Measurements from ENCODE around the gene DMTF1.

The DMTF1 gene

DNA sequence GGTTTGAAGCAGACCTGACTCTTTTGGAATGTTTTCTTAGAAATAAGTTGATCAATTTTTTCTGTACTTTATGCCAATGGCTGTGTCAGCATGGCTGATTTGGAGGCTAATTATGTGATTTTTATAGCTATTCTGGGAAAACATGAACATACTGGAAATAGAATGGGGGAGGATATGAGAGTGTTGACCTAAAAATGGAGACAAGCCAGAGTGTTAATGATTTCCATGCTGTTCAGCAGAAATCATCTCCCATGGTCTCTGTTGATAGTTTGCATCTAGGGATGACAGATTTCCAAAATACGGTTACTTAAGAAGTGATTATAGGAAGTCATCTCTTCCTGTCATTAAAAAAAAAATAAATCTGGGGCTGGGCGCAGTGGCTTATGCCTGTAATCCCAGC lies 32.7 kb upstream of the DMTF1 start:
- no peak overlapping the region for H3K4me3 ChIP-seq (ENCODE audit: low read depth in 1 of 2, low read length in 2 of 2)
- H3K27ac ChIP-seq (ENCODE audit: low read length): no peak overlapping the region
- H3K9me3 ChIP-seq (ENCODE audit: control insufficient read depth in 1 of 2, low read length in 2 of 2): no peaks in the 10 kb centered on the region
- no peaks in the 10 kb centered on the region for H3K4me1 ChIP-seq (ENCODE audit: control insufficient read depth in 1 of 2, insufficient read depth in 2 of 2, low read length in 2 of 2)
- no peaks in the 10 kb centered on the region for H3K27me3 ChIP-seq (ENCODE audit: low read depth, low read length)
- no peaks in the 10 kb centered on the region for H3K36me3 ChIP-seq (ENCODE audit: control insufficient read depth in 1 of 2, insufficient read depth in 2 of 2, low read length in 2 of 2)

DNA sequence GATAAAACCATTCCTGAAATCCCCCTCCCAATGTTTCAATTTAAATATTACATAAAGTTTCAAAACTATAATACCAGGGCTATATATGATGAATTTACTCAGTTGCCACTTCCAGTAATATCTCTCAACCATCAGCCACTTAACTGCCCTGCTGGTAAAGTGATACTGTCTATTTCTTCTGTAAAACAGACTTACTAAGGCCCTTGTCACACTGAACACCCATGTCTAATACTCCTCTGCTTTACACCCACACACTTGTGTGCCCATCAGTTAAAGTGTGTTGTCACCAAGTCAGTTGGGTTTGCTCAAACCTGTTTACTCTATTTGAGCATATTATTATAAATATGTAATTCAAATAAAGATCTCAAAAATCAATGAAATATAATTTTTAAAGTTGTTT lies 29.1 kb upstream of the DMTF1 start:
- no peaks in the 10 kb centered on the region for H3K36me3 ChIP-seq (ENCODE audit: control insufficient read depth in 1 of 2, insufficient read depth in 2 of 2, low read length in 2 of 2)
- H3K27ac ChIP-seq (ENCODE audit: low read length): no peak overlapping the region
- no peaks in the 10 kb centered on the region for H3K9me3 ChIP-seq (ENCODE audit: control insufficient read depth in 1 of 2, low read length in 2 of 2)
- no peaks in the 10 kb centered on the region for H3K27me3 ChIP-seq (ENCODE audit: low read depth, low read length)
- no peak overlapping the region for H3K4me3 ChIP-seq (ENCODE audit: low read depth in 1 of 2, low read length in 2 of 2)
- H3K4me1 ChIP-seq (ENCODE audit: control insufficient read depth in 1 of 2, insufficient read depth in 2 of 2, low read length in 2 of 2): no peaks in the 10 kb centered on the region

DNA sequence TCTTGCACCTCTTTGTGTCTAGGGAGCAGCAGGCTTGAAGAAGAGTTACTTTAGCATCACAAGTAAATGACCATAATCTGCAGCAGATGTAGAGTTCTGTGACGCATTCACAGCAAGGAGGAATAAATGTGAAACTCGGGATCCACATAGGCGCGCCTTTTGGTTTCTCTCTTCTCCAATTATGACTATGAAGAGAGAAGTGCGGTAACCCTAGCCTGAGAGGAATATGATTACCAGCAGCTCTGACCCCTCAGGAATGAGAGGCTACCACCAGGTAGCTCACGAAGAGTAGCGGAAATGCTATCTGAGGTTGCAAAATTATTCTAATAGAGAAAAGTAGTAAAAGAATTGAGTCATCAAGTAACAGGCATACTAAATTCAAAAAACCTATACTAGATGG lies 25.2 kb upstream of the DMTF1 start:
- Histone ChIP-seq H3K4me3 (ENCODE audit: low read depth in 1 of 2, low read length in 2 of 2) (no peak overlapping the region), H3K4me1 (ENCODE audit: control insufficient read depth in 1 of 2, insufficient read depth in 2 of 2, low read length in 2 of 2) (no peaks in the 10 kb centered on the region), H3K27ac (ENCODE audit: low read length) (no peak overlapping the region), H3K27me3 (ENCODE audit: low read depth, low read length) (no peaks in the 10 kb centered on the region), H3K9me3 (ENCODE audit: control insufficient read depth in 1 of 2, low read length in 2 of 2) (no peaks in the 10 kb centered on the region), H3K36me3 (ENCODE audit: control insufficient read depth in 1 of 2, insufficient read depth in 2 of 2, low read length in 2 of 2) (no peaks in the 10 kb centered on the region)

DNA sequence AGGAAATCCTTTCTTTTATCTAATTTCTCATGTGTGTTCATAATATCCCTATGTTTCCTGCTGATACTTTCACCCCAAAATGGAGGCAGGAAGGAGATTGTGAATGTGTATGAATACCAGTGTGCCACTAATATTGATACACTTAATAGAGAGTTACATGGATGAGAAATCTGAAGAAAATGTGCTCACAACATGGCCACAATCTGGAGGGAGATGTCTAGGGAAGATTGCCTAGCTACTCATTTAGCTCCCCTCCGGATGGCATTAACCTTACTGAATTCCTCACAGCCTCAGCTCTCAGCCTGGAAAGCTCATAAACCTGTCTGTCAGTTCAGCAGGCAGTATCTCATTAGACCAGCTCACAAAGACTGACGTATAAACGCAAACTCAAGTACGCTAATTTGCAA lies 23.4 kb upstream of the DMTF1 start:
- Histone ChIP-seq H3K4me3 (ENCODE audit: low read depth in 1 of 2, low read length in 2 of 2) (no peak overlapping the region), H3K9me3 (ENCODE audit: control insufficient read depth in 1 of 2, low read length in 2 of 2) (no peaks in the 10 kb centered on the region), H3K27me3 (ENCODE audit: low read depth, low read length) (no peaks in the 10 kb centered on the region), H3K4me1 (ENCODE audit: control insufficient read depth in 1 of 2, insufficient read depth in 2 of 2, low read length in 2 of 2) (no peaks in the 10 kb centered on the region), H3K27ac (ENCODE audit: low read length) (no peak overlapping the region), H3K36me3 (ENCODE audit: control insufficient read depth in 1 of 2, insufficient read depth in 2 of 2, low read length in 2 of 2) (no peaks in the 10 kb centered on the region)

DNA sequence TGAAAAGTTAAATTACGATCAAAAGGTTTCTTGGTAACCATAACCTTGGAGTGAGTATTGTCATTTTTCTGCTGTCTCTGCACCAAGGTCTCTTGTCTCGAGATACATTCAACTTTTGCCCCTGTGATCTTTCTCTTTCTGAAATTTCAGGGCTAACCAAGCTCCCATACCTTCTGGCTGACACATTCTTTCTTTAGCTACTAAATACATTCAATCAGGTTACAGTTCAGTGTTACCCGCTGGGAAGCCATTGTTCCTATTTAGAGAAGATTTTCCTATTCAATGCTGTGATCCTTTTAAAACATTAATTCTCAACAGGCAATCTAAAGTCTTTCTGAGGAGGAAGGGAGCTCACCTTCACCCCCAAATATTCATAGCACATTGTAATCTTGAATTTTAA lies 22.9 kb upstream of the DMTF1 start:
- Histone ChIP-seq H3K4me3 (ENCODE audit: low read depth in 1 of 2, low read length in 2 of 2) (no peak overlapping the region), H3K9me3 (ENCODE audit: control insufficient read depth in 1 of 2, low read length in 2 of 2) (no peaks in the 10 kb centered on the region), H3K27ac (ENCODE audit: low read length) (no peak overlapping the region), H3K36me3 (ENCODE audit: control insufficient read depth in 1 of 2, insufficient read depth in 2 of 2, low read length in 2 of 2) (no peaks in the 10 kb centered on the region), H3K4me1 (ENCODE audit: control insufficient read depth in 1 of 2, insufficient read depth in 2 of 2, low read length in 2 of 2) (no peaks in the 10 kb centered on the region), H3K27me3 (ENCODE audit: low read depth, low read length) (no peaks in the 10 kb centered on the region)

DNA sequence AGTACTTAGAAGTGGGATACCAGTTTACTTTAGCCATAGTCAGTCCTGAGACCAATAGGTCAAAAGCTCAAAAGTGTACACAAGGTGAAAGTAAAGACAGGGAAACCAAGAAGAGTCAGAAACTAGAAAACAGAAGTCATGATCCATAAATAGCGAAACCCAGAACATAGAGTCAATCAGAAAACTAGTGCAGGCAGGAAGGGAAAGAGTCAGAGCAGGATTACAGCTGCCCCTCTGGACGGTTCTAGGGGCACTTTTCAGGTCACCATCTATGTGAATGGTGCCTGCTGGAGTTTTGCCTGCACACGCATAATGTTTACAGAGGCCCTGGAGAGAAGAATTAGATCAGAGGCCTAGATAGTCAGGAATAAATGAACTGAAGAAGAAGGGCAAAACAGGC lies 22.4 kb upstream of the DMTF1 start:
- Histone ChIP-seq H3K36me3 (ENCODE audit: control insufficient read depth in 1 of 2, insufficient read depth in 2 of 2, low read length in 2 of 2) (no peaks in the 10 kb centered on the region), H3K27ac (ENCODE audit: low read length) (no peak overlapping the region), H3K9me3 (ENCODE audit: control insufficient read depth in 1 of 2, low read length in 2 of 2) (no peaks in the 10 kb centered on the region), H3K4me1 (ENCODE audit: control insufficient read depth in 1 of 2, insufficient read depth in 2 of 2, low read length in 2 of 2) (no peaks in the 10 kb centered on the region), H3K4me3 (ENCODE audit: low read depth in 1 of 2, low read length in 2 of 2) (no peak overlapping the region), H3K27me3 (ENCODE audit: low read depth, low read length) (no peaks in the 10 kb centered on the region)

DNA sequence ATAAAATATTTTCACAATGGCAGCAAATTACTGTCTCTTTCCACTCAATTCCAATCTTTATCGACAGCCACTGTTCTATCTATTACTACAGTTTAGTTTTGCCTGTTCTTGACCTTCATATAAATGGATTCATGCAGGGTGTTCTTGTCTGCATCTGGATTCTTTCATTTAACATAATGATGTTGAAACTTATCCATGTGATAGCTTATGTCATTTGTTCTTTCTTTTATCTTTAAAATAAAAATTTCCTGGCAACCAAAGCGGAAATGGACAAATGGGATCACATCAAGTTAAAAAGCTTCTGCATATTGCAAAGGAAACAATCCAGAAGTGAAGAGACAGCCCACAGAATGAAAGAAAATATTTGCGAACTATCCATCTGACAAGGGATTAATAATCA lies 20.5 kb upstream of the DMTF1 start:
- Histone ChIP-seq H3K4me3 (ENCODE audit: low read depth in 1 of 2, low read length in 2 of 2) (no peak overlapping the region), H3K4me1 (ENCODE audit: control insufficient read depth in 1 of 2, insufficient read depth in 2 of 2, low read length in 2 of 2) (no peaks in the 10 kb centered on the region), H3K27me3 (ENCODE audit: low read depth, low read length) (no peaks in the 10 kb centered on the region), H3K36me3 (ENCODE audit: control insufficient read depth in 1 of 2, insufficient read depth in 2 of 2, low read length in 2 of 2) (no peaks in the 10 kb centered on the region), H3K27ac (ENCODE audit: low read length) (no peak overlapping the region), H3K9me3 (ENCODE audit: control insufficient read depth in 1 of 2, low read length in 2 of 2) (no peaks in the 10 kb centered on the region)

DNA sequence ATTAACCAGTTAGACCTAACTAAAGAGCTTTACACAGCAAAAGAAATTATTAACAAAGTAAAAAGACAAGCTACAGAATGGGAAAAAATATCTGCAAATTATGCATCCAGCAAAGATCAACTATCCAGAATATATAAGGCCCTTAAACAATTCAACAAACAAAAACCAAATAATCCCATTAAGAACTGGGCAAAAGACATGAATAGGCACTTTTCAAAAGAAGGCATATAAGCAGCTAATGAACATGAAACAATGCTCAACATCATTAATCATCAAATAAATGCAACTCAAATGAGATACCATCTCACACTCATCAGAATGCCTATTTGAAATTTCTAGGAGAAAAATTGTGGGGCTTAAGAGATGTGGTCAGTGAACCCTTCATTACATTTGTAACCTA lies 15.0 kb upstream of the DMTF1 start:
- no peaks in the 10 kb centered on the region for H3K9me3 ChIP-seq (ENCODE audit: control insufficient read depth in 1 of 2, low read length in 2 of 2)
- no peaks in the 10 kb centered on the region for H3K36me3 ChIP-seq (ENCODE audit: control insufficient read depth in 1 of 2, insufficient read depth in 2 of 2, low read length in 2 of 2)
- no peak overlapping the region for H3K4me3 ChIP-seq (ENCODE audit: low read depth in 1 of 2, low read length in 2 of 2)
- no peak overlapping the region for H3K27ac ChIP-seq (ENCODE audit: low read length)
- H3K4me1 ChIP-seq (ENCODE audit: control insufficient read depth in 1 of 2, insufficient read depth in 2 of 2, low read length in 2 of 2): no peaks in the 10 kb centered on the region
- H3K27me3 ChIP-seq (ENCODE audit: low read depth, low read length): no peaks in the 10 kb centered on the region

DNA sequence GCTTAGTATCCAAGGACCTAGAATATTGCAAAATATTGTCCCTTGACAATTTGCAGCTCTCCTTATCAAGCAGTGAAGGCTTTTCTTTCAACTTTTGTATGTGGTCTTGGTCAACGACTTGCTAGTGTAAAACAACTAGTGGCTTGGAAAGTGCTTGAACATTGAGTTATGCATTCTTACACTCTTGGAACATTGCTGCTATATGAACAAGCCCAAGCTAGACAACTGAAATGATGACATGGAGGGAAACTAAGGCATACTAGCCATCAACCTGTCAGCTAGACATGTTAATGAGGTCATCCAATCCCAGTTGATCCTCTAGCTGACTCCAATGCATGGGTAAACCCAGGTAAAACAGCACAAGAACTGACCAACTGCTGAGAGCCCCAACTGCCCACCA lies 12.7 kb upstream of the DMTF1 start:
- no peaks in the 10 kb centered on the region for H3K36me3 ChIP-seq (ENCODE audit: control insufficient read depth in 1 of 2, insufficient read depth in 2 of 2, low read length in 2 of 2)
- H3K27ac ChIP-seq (ENCODE audit: low read length): no peak overlapping the region
- no peaks in the 10 kb centered on the region for H3K4me1 ChIP-seq (ENCODE audit: control insufficient read depth in 1 of 2, insufficient read depth in 2 of 2, low read length in 2 of 2)
- H3K4me3 ChIP-seq (ENCODE audit: low read depth in 1 of 2, low read length in 2 of 2): no peak overlapping the region
- no peaks in the 10 kb centered on the region for H3K27me3 ChIP-seq (ENCODE audit: low read depth, low read length)
- H3K9me3 ChIP-seq (ENCODE audit: control insufficient read depth in 1 of 2, low read length in 2 of 2): no peaks in the 10 kb centered on the region

DNA sequence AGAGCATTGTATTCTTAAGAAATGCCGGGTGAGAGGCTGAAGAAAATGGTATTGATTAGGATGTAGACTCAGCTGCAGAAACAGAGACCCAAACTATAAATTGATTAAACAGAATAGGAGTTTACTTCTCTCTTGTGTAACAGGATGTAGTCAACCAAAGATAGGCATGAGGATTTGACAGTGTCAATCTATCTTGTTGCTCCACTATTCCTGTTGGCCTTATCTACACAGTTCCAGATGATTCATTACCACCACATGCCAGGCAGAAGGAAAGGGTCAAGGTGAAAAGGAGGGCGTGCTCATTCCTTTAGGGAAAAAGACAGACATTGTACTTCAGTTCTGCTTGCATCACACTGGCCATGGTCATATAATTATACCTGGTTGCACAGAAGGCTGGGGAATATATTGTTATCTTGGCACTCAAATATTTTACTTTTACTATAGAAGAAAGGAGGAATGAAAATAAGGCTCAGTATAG lies 11.9 kb upstream of the DMTF1 start:
- H3K4me1 ChIP-seq (ENCODE audit: control insufficient read depth in 1 of 2, insufficient read depth in 2 of 2, low read length in 2 of 2): no peaks in the 10 kb centered on the region
- H3K36me3 ChIP-seq (ENCODE audit: control insufficient read depth in 1 of 2, insufficient read depth in 2 of 2, low read length in 2 of 2): no peaks in the 10 kb centered on the region
- no peaks in the 10 kb centered on the region for H3K9me3 ChIP-seq (ENCODE audit: control insufficient read depth in 1 of 2, low read length in 2 of 2)
- no peak overlapping the region for H3K4me3 ChIP-seq (ENCODE audit: low read depth in 1 of 2, low read length in 2 of 2)
- no peak overlapping the region for H3K27ac ChIP-seq (ENCODE audit: low read length)
- H3K27me3 ChIP-seq (ENCODE audit: low read depth, low read length): no peaks in the 10 kb centered on the region

DNA sequence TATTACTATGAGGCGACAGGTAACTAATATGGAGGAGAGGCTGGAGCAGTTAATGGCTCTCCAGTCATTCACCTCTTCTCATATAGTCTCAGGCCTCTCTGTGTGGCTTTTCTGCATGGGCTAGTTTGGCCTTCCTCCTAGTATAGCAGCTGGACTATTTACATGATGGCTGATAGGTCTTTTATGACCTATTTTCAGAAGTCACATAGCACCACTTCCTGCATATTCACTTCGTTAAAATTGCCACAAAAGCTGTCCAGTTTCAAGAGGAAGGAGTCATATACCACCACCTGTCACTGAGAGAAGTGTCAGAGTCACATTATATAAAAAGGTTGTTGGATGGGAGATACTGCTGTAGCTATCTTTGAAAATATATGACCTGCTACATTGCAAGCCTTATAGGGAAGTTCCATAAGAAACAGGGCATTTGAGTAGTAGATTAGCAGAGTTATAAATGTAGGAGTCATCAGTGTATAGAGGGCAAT lies 8.0 kb upstream of the DMTF1 start:
- no peaks in the 10 kb centered on the region for H3K36me3 ChIP-seq (ENCODE audit: control insufficient read depth in 1 of 2, insufficient read depth in 2 of 2, low read length in 2 of 2)
- H3K4me3 ChIP-seq (ENCODE audit: low read depth in 1 of 2, low read length in 2 of 2): no peak overlapping the region
- no peak overlapping the region for H3K27ac ChIP-seq (ENCODE audit: low read length)
- H3K4me1 ChIP-seq (ENCODE audit: control insufficient read depth in 1 of 2, insufficient read depth in 2 of 2, low read length in 2 of 2): peaks cover 0 to 4% of the 10 kb centered on the region in 2 donors
- H3K27me3 ChIP-seq (ENCODE audit: low read depth, low read length): no peaks in the 10 kb centered on the region
- H3K9me3 ChIP-seq (ENCODE audit: control insufficient read depth in 1 of 2, low read length in 2 of 2): no peaks in the 10 kb centered on the region

DNA sequence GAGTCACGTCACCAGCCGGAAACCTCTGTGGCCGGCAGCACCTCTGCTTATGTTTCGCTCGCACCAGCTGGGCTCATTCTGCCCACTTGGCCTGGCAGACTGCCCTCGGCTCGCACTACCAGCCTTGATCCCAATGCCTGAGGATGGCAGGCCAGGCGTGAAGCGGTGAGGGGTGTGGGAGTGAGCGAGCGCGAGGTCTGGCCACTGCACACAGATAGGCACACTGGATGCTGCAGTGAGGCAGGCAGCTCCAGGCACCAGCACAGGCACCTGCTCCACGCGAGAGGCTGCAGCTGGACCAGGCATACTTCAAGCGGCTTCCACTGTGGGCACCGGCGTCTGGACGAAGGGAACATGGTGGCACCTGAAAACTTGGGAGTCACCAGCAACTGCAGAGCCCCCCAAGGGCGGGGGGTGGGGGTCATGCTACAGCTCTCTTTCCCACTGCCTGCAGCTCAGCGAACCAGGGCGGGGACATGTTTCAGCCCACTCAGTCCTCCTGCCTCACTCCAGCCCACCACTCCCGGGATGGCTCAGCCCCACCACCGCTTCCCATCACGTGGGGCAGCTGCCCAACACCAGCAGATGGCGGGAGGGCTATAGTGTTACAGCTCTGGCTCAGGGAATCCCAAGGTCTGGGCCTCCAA lies 5.4 kb upstream of the DMTF1 start:
- H3K27ac ChIP-seq (ENCODE audit: low read length): no peak overlapping the region
- peaks cover 4 to 11% of the 10 kb centered on the region in 2 donors for H3K4me1 ChIP-seq (ENCODE audit: control insufficient read depth in 1 of 2, insufficient read depth in 2 of 2, low read length in 2 of 2)
- H3K4me3 ChIP-seq (ENCODE audit: low read depth in 1 of 2, low read length in 2 of 2): no peak overlapping the region
- H3K9me3 ChIP-seq (ENCODE audit: control insufficient read depth in 1 of 2, low read length in 2 of 2): no peaks in the 10 kb centered on the region
- peaks cover 0 to 5% of the 10 kb centered on the region in 2 donors for H3K36me3 ChIP-seq (ENCODE audit: control insufficient read depth in 1 of 2, insufficient read depth in 2 of 2, low read length in 2 of 2)
- H3K27me3 ChIP-seq (ENCODE audit: low read depth, low read length): no peaks in the 10 kb centered on the region

Measured in muscle layer of duodenum (tissue), 2 donors.